Omental fat pad (tissue), 4 donors: ENCODE measurements around the gene UTF1. TPM values are rescaled to one million over a fixed set of nuclear protein-coding genes. Genes with fewer than 3 reads are reported as not detected.

Experiments used
- ATAC-seq: fragments of 150-250 bp; one replicate; pipeline ENCODE4 v1.9.1; 2016; ENCODE audit warnings: mild to moderate bottlenecking, moderate library complexity; ENCODE audit not compliant: low FRiP score
- DNase-seq: peaks from one replicate; pipeline ENCODE4 v3.0.0-alpha.2; 2019; ENCODE audit warnings: low spot score
- CTCF ChIP-seq, 3 donors: fragments of 450-650 bp; IDR thresholded peaks; one replicate each; pipeline ENCODE4 v1.5.1; 2016 to 2017; ENCODE audit warnings: antibody characterized with exemption in 3 of 3, mild to moderate bottlenecking in 3 of 3, moderate library complexity in 2 of 3
- total RNA-seq, 4 donors: library from RNA; depleted of rRNA; stranded (reverse); fragments of >200 nt; gene quantifications; one replicate each; pipeline ENCODE4 v1.1.0, GENCODE V29; 2016

UTF1 gene
- total RNA-seq, 4 donors from 2014 or later, result not detected

DNA sequence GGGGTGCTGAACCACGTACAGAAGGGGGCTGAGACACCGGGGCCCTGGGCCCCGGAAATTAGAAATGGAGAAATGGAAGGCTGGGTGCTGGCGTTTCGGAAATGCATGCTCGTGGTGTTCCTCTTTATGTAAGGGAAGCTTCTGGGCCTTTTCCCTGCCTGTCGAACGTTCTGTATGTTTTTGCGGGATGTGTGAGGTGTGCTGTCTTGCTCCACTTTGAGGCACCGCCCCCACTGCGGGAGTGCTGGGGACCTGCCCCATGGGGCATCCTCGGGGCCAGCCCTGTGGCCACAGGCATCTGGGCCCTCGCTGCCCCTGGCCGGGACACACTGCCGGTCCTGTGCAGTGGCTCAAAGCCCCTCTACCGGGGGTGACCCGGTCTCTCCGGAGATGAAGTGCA lies 5.9 kb downstream of the UTF1 start:
- TF ChIP-seq CTCF (IDR thresholded peaks at IDR 0.05), result no peak
- no peak for DNase-seq
- no peak for ATAC-seq

DNA sequence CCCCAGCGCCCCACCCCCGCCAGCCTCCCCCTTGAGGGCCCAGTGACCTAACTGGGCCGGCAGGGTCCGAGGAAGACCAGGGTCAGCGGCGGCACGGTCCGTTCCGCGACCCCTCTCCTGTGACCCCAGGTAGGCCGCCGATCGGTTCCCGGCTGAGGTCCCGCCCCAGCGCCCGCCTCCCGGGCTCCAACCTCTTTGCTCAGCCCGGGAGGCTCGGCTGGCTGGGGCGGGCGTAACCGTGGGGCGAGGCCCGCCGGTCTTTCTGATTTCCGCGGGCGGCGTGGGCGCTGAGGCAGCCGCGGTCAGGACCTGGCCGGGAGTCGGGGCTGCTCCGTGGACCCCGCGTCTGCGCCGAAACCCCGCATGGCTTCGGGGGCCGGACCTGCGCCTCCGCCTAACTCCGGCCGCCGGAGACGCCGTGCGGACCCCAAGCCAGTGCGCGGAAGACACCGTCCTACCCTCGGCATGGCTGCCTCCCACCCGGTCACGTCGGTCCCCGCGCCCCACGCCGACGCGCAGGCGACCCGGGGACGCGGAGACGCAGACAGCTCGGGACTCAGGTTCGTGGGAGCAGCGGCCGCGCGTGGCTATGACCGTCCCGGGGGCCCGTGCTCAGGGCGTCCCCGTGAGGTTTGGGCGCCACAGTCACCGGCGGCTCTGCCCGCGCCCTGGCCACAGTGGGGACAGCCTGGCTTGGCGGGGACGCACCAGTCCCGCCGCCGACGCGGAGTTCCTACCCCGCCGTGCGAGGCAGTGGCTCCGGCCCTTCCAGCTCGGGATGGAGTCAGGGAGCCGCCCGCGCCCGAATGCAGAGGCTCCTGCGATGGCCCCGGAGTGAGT lies 6.6 kb downstream of the UTF1 start:
- no peak for TF ChIP-seq CTCF (IDR thresholded peaks at IDR 0.05)
- DNase-seq, result no peak
- ATAC-seq, result no peak

- no peak for TF ChIP-seq CTCF (IDR thresholded peaks at IDR 0.05)
- no peak for DNase-seq
- no peak for ATAC-seq
Observed at GRCh38 chr10:133237241-133237587, 7.2 kb downstream of the UTF1 start.

DNA sequence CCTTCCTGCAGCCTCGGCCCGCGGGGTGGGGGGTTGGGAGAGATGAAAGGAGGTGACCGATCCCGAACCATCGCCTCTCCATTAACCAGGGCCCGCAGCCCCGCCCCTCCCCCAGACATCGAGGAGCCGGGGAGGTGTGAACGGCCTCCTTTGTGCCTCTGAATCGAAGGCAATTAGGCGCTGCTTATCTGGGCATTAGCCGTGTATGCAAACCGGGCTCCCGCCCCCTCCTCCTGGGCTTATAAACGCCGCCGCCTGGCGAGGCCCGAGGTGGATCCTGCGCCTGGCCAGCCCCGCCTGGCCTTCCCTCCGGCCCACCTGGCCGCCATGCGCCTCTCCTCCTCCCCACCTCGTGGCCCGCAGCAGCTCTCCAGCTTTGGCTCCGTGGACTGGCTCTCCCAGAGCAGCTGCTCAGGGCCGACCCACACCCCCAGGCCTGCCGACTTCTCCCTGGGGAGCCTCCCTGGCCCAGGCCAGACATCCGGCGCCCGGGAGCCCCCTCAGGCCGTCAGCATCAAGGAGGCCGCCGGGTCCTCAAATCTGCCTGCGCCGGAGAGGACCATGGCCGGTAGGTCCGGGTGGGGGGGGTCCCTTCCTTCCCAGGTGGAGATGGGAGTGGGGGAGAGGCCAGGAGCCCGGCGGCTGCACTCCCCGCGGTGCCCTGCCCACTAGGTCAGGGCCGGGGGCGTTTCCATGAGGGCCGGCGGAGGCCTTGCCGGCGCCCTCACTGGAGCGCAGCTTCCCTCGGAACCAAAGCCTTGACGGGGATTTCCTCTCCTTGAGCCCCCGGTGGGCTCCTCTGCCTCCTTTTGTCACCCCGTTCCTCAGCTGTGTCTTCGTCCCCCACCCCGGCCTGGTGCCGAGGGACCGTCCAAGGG lies 7.8 kb downstream of the UTF1 start, which contains the start of gene VENTX:
VENTX (plus strand) TSS at position 268 of the 878 bp plus-strand sequence; CDS start at position 328, 60 bp downstream.
- no peak for TF ChIP-seq CTCF (IDR thresholded peaks at IDR 0.05)
- DNase-seq (no peak), ATAC-seq (no peak)

GRCh38 chr10:133238466-133238804 lies 8.4 kb downstream of the UTF1 start:
- DNase-seq (no peak), ATAC-seq (no peak)
- no peak for TF ChIP-seq CTCF (IDR thresholded peaks at IDR 0.05)

DNA sequence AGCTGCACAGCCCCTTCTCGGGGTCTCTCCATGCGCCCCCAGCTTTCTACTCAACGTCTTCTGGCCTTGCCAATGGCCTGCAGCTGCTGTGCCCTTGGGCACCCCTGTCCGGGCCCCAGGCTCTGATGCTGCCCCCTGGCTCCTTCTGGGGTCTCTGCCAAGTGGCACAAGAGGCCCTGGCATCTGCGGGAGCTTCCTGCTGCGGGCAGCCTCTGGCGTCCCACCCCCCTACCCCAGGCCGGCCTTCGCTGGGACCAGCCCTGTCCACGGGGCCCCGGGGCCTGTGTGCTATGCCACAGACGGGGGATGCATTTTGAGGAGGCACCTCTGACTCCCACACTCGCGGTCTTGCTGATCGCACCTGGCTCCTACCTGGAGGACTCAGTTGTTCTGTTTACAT lies 10.0 kb downstream of the UTF1 start:
- DNase-seq (no peak), ATAC-seq (no peak)
- TF ChIP-seq CTCF (IDR thresholded peaks at IDR 0.05), result no peak
